KOPT-K1 (cell line): Measurements from ENCODE around the gene MEF2D.

ENCODE experiments used
- H3K27ac ChIP-seq: fragments of 200-600 bp; sonication (generic); 2 replicates; pipeline ENCODE4 v1.5.1; 2016; ENCODE audit warnings: antibody characterized with exemption, mild to moderate bottlenecking, low read depth, low read length; ENCODE audit not compliant: poor library complexity, severe bottlenecking
- H3K36me3 ChIP-seq: fragments of 200-600 bp; sonication (generic); 2 replicates; pipeline ENCODE4 v1.5.1; 2017; ENCODE audit warnings: antibody characterized with exemption, mild to moderate bottlenecking, low read length, moderate library complexity; ENCODE audit not compliant: insufficient read depth
- H3K9me3 ChIP-seq: fragments of 200-600 bp; sonication (generic); 2 replicates; pipeline ENCODE4 v1.5.1; 2017; ENCODE audit warnings: antibody characterized with exemption, low read length, mild to moderate bottlenecking; ENCODE audit not compliant: insufficient read depth, poor library complexity, severe bottlenecking

MEF2D gene

DNA sequence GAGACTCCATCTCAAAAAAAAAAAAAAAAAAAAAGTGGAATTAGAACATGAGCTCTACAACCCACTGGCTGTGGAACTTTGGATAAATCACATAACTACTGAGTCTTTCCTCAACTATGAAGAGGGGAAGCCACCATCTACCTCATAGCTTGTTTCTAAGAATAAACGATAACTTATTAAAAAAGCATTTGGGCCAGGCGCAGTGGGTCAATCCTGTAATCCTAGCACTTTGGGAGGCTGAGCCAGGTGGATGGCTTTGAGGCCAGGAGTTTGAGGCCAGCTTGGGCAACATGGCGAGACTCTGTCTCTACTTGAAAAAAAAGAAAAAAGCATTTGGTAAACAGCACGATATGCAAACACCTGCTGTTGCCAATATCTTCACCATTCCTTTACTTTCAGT lies 31.8 kb upstream of the MEF2D start:
- Histone ChIP-seq H3K36me3 (peaks cover 76% of the 10 kb centered on the region; the same call in 1 of the 2 replicates), H3K9me3 (no peaks in the 10 kb centered on the region), H3K27ac (no peak overlapping the region)

DNA sequence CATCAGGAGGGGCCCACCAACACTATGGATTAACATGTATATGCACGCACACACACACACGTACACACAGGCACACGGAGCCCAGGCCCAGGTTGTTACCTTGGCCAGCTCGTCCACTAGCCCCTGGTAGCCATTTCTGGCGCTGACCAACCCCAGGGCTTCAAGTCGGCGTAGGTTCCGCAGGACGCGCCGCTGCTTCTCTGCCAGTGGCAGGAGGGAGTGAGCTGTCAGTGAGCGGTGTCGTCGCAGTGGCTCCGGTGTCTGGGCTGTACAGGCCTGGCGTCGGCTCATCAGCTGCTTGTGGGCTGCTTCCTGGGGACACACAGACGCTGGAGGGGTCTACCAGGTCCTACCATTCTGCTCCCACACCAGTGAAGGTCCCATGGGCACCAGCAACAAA lies 29.4 kb upstream of the MEF2D start:
- Histone ChIP-seq H3K27ac (no peak overlapping the region), H3K9me3 (no peaks in the 10 kb centered on the region), H3K36me3 (peaks cover 67% of the 10 kb centered on the region; the same call in 1 of the 2 replicates)

DNA sequence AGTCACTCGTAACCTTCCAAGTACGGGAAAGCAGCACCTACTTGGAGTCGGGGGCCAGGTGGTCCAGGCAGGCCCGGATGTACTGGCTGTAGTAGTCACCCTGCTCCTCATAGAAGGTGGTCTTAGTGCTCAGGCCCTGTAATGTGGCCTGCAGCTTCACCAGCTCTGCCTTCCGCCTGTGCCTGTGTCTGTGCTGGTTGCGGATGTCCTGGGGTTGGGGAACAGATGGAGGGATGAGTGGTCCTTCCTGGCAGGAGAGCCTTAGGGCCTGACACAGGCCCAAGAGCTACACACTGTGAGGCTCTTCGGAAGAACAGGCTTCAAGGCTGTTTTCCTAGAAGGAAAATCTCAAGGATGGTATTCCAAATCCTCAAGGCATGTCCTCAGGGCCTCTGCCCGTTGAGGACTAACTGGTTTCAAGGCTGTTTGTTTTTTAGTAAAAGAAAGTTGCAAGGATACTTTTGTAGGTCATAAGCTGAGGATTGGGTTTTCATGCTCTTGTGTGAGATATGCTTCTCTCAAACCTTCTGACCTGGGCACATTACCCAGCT lies 28.4 kb upstream of the MEF2D start:
- peaks cover 57% of the 10 kb centered on the region; the same call in 1 of the 2 replicates for H3K36me3 ChIP-seq
- H3K9me3 ChIP-seq, result no peaks in the 10 kb centered on the region
- peak overlapping the region; percentile 39 for H3K27ac ChIP-seq

DNA sequence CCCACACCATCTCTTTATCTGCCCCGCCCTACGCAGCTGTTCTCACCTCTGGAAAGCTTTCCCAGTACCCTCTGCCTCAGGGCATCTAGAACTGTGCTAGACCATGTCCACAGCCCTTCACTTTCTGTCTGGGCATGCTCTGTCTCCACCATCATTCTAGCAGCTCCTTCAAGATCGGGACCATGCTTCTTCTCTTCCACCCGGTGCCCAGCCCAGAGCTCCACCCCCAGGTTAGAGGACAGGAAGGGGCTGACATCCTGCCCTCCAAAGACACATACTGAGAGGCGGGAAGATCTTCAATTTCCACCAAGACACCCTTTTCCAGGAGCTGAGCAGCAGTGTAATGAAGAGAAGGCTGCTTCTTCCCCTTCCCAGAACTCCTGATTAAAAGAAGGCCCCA lies 27.7 kb upstream of the MEF2D start:
- Histone ChIP-seq H3K9me3 (no peaks in the 10 kb centered on the region), H3K27ac (peak overlapping the region; percentile 39), H3K36me3 (peaks cover 50% of the 10 kb centered on the region; the same call in 1 of the 2 replicates)

DNA sequence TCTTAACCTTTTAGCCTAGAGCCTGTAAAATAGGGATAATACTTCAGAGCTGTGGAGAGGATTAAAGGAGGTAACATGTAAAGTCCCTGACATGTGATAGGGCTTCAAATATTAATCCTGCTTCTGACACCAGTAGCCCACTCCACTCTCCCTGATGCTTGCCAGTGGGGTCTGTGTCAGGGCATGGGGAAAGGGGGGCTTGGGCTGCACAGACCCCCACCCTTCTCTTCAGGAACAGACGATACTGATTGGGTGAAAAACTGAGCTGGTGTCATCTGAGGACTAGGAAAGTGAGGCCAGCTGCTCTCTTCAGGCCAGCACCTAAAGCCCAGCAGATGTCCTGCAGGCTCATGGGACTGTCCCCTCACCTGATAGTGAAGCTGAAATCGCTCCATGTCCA lies 27.0 kb upstream of the MEF2D start:
- H3K36me3 ChIP-seq, result peaks cover 44% of the 10 kb centered on the region; the same call in 1 of the 2 replicates
- H3K9me3 ChIP-seq, result no peaks in the 10 kb centered on the region
- H3K27ac ChIP-seq, result no peak overlapping the region

DNA sequence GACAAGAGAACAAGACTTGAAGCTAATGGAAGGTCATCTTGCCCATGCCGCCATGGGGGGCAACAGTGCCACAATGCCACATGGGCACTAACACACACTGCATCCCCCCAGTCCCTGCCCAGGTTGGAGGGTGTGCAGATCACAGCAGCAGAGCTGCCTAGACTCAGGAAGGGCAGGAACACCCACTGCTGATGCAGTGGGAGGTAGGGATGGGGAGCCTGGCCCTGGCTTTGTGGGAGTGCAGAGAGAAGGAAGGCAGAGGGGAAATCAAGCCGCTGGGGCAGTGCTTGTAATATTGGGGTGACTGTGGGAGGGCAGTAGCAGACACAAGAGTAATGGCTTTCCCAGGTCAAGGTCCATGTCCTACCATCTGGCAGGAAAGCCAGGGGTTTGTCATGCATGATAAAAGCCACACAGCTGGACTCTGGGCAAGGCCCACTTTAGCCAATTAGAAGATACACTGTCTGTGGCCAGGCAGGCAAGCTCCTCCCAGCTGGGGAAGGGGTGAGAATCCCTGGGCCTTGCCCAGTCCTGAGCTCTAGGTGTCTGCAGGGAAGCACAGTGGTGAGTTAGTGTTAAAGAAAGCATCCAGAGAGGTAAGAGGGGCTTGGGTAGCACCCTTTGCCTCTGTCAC lies 25.4 kb upstream of the MEF2D start:
- H3K27ac ChIP-seq, result no peak overlapping the region
- H3K36me3 ChIP-seq, result peaks cover 32% of the 10 kb centered on the region; the same call in 1 of the 2 replicates
- no peaks in the 10 kb centered on the region for H3K9me3 ChIP-seq

DNA sequence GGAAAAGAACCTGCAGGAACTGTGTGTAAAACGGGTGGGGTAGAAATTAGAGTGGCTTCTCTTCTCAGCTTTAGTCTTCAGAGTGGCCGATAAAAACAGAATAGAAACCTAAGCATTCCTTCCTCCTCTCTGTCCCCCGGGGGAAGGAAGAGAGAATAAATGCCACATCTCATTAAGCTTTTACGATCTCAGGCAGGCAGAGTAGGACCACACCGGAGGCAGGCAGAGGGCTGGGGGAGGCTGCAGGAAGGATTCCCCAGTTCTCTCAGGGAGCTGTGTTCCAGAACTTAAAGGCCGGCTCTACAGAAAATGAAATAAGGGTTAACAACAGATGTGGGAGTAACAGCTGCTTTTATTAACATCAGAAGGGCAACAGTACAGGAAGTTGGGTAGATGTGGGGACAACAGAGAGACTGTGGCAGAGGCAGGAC lies 24.5 kb upstream of the MEF2D start:
- H3K27ac ChIP-seq, result peak overlapping the region; percentile 54
- peaks cover 24% of the 10 kb centered on the region; the same call in 1 of the 2 replicates for H3K36me3 ChIP-seq
- H3K9me3 ChIP-seq, result no peaks in the 10 kb centered on the region

DNA sequence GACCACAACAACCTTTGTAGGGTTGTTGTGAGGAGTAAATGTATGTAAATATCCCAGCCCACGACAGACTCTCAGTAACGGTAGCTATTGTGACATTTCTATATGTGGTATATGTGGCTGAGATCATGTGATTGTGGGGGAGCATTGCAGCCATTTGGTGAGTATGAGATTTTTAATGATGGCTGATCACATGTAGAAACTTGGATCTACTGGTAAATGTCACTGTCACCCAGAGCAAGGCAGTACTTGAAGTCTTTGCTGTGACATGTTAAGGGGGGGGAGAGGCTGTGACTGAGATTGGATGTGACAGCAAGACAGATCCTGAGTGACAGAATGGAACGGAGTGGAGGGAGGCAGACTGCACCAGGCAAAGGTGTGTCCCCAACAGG lies 23.9 kb upstream of the MEF2D start:
- Histone ChIP-seq H3K27ac (peak overlapping the region; percentile 54), H3K9me3 (no peaks in the 10 kb centered on the region), H3K36me3 (peaks cover 24% of the 10 kb centered on the region; the same call in 1 of the 2 replicates)

DNA sequence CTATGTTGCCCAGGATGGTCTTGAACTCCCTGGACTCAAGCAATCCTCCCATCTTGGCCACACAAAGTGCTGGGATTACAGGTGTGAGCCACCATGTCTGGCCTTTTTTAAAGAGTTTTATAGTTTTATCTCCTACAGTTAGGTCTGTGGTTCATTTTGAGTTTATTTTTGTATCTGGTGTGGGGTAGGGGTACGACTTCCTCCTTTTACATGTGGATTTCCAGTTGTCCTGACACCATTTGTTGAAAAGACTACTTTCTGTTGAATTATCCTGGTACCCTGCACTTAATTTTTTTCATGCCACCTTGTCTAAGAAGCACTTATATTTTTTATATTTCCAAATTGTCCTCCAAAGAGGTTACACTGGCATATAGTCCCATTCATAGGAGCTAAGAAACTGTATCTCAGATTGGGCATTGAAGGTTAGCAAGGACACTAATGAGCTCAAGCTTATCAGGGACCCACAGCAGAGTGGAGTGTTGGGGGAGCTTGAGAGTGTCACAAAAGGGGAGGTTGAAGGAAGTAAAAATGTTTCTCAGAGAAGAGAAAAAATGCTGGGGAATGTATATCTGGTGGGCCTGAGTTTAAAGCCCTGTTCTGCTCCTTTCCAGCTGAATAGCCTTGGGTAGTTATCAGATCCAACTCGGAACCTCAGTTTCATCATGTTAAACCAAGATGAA lies 23.4 kb upstream of the MEF2D start:
- peak overlapping the region; percentile 54 for H3K27ac ChIP-seq
- peaks cover 20% of the 10 kb centered on the region; the same call in 1 of the 2 replicates for H3K36me3 ChIP-seq

DNA sequence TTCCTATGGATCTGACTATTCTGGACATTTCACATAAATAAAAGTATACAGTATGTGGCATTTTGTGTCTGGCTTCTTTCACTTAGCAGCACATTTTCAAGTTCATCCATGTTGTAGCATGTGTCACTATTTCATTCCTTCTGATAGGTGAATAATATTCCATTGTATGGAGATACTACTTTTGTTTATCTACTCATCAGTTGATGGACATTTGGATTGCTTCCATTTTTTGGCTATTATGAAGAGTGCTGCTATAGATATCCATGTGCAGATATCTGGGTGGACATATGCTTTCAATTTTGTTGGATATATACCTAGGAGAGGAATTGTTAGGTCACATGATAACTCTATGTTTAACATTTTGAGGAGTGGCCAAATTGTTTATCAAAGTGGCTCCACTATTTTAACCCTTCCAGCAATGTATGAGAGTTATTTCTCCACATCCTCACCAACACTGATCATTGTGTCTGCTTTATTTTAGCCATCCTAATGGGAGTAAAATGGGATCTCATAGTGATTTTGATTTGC lies 21.9 kb upstream of the MEF2D start:
- Histone ChIP-seq H3K27ac (no peak overlapping the region), H3K36me3 (peaks cover 10% of the 10 kb centered on the region; the same call in 1 of the 2 replicates), H3K9me3 (no peaks in the 10 kb centered on the region)

More for the DNA sequence above, 23.4 kb upstream of the MEF2D start:
- no peaks in the 10 kb centered on the region for H3K9me3 ChIP-seq

DNA sequence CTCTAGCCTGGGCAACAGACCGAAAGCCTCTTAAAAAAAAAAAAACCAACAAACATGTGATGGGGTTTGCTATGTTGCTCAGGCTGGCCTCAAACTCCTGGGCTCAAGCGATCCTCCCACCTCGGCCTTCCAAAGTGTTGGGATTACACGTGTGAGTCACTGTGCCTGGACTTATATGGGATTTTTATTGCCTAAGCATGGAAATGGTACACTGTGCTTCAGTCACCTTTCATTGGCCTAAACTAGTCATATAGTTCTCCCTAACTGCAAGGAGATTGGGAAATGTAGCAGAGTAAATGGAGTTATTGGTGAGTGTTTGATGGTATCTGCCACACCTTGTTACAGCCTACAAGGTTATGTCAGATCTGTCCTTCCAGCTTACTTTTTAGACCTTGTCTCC lies 17.2 kb upstream of the MEF2D start:
- Histone ChIP-seq H3K27ac (no peak overlapping the region), H3K9me3 (no peaks in the 10 kb centered on the region), H3K36me3 (no peaks in the 10 kb centered on the region)

DNA sequence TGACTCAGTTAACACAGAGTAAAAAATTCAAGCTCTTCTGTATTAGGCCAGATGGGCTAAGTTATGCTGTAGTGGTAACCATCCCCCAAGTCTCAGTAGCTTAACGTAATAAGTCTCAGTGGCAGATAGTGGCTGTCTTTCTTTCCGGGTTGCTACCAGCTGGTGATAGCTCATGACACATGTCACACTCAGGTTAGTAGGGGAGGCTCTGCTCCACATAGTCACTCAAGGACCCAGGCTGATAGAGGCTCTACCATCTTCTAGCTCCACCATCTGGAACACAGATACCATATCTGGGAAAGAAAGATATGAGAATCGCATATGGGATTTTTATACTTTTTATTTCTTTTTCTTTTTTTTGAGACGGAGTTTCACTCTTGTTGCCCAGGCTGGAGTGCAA lies 16.2 kb upstream of the MEF2D start:
- no peaks in the 10 kb centered on the region for H3K9me3 ChIP-seq
- no peaks in the 10 kb centered on the region for H3K36me3 ChIP-seq
- H3K27ac ChIP-seq, result no peak overlapping the region

DNA sequence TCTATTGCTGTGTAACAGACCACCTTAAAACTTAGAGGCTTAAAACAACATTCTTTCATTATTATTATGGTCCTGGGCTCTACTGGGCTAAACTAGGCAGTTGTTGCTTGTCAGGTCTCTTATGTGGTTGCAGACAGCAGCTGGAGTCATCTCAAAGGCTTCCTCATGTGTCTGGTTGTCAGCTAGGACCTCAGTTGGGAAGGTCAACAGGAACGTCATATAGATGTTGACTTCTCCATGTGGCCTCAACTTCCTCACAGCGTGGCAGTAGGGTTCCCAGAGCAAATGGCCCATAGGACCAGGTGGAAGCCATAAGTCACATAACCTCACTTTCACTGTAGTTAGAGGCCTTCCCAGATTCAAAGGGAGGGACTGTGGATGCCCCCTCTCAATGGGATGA lies 15.4 kb upstream of the MEF2D start:
- Histone ChIP-seq H3K27ac (no peak overlapping the region), H3K36me3 (no peaks in the 10 kb centered on the region), H3K9me3 (no peaks in the 10 kb centered on the region)

DNA sequence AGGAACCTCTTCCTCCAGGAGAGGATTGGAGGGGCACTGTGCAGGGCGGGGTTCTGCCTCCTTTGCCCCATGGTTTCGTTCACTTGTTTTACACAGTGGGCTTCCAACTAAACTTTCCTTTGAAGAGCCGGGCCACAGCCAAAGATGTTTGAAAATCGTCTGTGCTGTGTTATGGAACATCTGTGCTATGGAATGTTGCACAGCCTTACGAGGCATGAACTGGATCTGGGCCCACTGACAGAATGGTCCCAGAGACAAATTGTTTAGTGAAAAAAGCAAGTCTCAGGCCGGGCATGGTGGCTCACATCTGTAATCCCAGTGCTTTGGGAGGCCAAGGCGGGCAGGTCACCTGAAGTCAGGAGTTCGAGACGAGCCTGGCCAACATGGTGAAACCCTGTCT lies 12.6 kb upstream of the MEF2D start:
- Histone ChIP-seq H3K9me3 (no peaks in the 10 kb centered on the region), H3K36me3 (no peaks in the 10 kb centered on the region), H3K27ac (no peak overlapping the region)

DNA sequence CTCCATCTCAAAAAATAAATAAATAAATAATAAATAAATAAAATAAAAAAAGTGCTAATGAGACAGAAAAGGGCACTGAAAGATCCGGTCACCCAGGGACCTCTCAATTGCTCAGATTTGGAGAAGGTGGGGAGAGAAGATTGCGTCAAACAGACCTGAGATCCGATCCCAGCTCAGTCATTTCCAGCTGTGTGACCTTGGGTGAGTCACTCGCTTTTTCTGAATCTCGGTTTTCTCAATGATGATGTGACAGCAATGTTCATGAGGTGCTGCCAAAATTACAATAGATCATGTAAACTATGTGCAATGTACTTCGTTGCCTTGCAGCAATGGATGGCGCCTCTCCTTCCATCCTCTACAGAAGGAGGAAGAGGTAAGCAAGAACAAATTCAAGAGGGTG lies 11.1 kb upstream of the MEF2D start:
- no peak overlapping the region for H3K27ac ChIP-seq
- H3K9me3 ChIP-seq, result no peaks in the 10 kb centered on the region
- H3K36me3 ChIP-seq, result no peaks in the 10 kb centered on the region
